MG63 (cell line): ENCODE results near the gene DACT3. TPM values are rescaled to one million over a fixed set of nuclear protein-coding genes. Genes with fewer than 3 reads are reported as not detected.
A peak's percentile ranks its signal among the peaks of the same experiment; 100 is the strongest.

ENCODE experiments used
- DNase-seq: peaks from one replicate; pipeline ENCODE4 v3.0.0-alpha.2; 2020
- H3K27me3 ChIP-seq: fragments of 250-450 bp; sonication (Bioruptor Pico); 2 replicates; pipeline ENCODE4 v1.5.1; 2020; ENCODE audit warnings: mild to moderate bottlenecking, moderate library complexity
- H3K36me3 ChIP-seq: fragments of 250-450 bp; sonication (Bioruptor Pico); 2 replicates; pipeline ENCODE4 v1.5.1; 2020; ENCODE audit warnings: mild to moderate bottlenecking, moderate library complexity
- H3K4me3 ChIP-seq: fragments of 250-450 bp; sonication (Bioruptor Pico); 2 replicates; pipeline ENCODE4 v1.5.1; 2020; ENCODE audit warnings: mild to moderate bottlenecking, moderate library complexity
- H3K9me3 ChIP-seq: fragments of 250-450 bp; sonication (Bioruptor Pico); 2 replicates; pipeline ENCODE4 v1.5.1; 2020; ENCODE audit warnings: mild to moderate bottlenecking, moderate library complexity
- total RNA-seq: library from RNA; depleted of rRNA; stranded (reverse); fragments of >200 nt; shearing (Covaris generic); gene quantifications from 2 replicates; pipeline ENCODE4 v1.2.3, GENCODE V29; 2014; ENCODE audit warnings: low replicate concordance; rRNA removed

The DACT3 gene, protein sequence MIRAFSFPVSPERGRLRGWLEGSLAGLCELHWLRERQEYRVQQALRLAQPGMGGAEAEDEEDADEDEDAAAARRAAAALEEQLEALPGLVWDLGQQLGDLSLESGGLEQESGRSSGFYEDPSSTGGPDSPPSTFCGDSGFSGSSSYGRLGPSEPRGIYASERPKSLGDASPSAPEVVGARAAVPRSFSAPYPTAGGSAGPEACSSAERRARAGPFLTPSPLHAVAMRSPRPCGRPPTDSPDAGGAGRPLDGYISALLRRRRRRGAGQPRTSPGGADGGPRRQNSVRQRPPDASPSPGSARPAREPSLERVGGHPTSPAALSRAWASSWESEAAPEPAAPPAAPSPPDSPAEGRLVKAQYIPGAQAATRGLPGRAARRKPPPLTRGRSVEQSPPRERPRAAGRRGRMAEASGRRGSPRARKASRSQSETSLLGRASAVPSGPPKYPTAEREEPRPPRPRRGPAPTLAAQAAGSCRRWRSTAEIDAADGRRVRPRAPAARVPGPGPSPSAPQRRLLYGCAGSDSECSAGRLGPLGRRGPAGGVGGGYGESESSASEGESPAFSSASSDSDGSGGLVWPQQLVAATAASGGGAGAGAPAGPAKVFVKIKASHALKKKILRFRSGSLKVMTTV
- total RNA-seq, result 1.5 and 1.7 TPM in 2 replicates

DNA sequence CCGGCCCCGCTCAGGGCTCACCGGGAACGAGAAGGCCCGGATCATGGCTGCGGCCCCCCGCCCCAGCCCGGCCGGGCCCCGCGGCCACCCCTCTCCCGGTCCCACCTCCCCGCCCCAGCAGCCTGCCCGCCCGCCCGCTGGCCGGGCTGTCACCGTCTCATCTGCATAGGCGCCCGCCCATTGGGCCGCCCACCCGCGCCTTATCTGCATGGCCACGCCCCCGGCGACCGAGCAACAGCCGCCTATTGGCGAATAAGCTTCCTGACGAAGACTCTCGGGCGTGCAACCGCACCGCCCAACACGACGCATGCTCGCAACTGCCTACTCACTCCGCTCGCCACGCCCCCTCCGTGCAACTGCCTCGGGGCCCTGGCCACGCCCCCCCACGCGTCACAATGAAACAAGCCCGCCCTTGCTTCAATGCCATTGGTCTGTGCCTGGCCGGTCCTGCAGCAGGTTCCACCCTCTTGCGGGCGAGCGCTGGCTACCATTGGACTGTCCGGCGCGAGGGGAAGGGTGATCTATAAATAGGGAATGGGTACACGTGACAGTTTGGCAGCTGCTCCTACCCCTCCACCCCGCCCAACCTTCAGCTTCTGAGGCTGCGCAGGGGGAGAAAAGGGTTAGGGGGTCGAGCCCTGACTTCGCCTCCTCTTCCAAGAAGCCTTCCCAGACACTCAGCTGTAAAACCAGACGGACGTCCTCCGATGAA, at the start of gene DACT3:
DACT3 (minus strand) TSS at position 163 of the 712 bp plus-strand sequence; CDS start at position 45, 118 bp downstream.
- Histone ChIP-seq H3K9me3 (no peaks in the 10 kb centered on the region), H3K36me3 (no peaks in the 10 kb centered on the region), H3K27me3 (peaks cover 11% of the 10 kb centered on the region; the same call in 1 of the 2 replicates), H3K4me3 (peak within 1 kb of the TSS; percentile 52)
- DNase-seq, result peak; percentile 100

GRCh38 chr19:46710687-46711086, 49.7 kb upstream of the DACT3 start:
- Histone ChIP-seq H3K27me3 (no peaks in the 10 kb centered on the region), H3K4me3 (no peak overlapping the region), H3K9me3 (no peaks in the 10 kb centered on the region), H3K36me3 (peaks cover 39% of the 10 kb centered on the region)
- no peak for DNase-seq

DNA sequence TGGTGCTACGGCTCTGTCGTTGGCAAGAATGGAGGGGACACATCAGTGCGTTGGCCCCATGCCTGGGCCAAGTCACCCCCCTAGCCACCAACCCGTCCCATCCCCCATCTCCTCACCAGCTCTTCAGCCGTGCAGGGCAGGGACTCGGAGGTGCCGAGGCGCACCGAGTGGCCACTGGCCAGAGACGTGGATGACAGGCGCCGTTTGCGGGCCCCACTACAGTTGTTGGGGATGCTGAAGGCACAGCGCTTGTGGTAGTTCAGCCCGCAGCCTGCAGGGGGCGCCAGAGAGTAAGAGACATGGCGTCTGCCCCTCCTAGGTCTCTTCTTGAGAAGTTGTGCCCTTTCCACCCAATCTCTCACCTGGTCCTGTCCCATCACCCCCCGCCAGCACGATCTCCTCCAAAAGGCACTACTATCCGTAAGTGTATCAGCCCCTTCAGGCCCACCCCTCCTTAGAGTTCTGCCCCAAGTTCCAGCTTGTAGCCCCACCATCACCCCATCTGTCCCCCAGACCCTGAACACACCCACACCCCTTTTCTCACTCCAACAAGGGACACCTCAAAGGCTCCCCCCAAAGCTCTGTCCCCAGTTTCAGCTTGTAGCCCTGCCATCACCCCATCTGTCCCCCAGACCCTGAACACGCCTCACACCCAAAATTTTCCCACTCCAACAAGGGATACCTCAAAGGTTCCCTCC, 43.5 kb upstream of the DACT3 start:
- H3K36me3 ChIP-seq, result peaks cover 70% of the 10 kb centered on the region
- no peak overlapping the region for H3K4me3 ChIP-seq
- H3K9me3 ChIP-seq, result no peaks in the 10 kb centered on the region
- no peaks in the 10 kb centered on the region for H3K27me3 ChIP-seq
- no peak for DNase-seq

DNA sequence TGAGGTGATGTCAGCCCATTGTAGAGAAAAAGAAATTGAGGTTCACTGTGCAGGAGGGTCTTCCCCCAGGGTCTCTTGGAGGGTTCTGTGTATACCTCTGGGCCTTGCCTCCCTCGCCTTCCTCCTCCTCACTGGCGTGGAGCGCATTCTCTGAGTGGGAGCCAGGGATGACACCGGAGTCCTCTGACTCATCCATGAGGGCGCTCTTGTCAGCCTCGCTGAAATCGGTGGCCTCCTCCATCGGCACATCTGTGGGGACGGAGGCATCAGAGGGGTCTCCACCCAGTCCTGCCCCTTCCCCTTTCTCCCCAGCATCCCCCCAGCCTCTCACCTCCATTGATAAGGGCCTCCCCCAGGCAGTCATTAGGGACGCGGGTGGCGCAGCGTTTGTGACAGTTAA, 39.7 kb upstream of the DACT3 start:
- Histone ChIP-seq H3K27me3 (no peaks in the 10 kb centered on the region), H3K36me3 (peaks cover 75% of the 10 kb centered on the region), H3K4me3 (no peak overlapping the region), H3K9me3 (no peaks in the 10 kb centered on the region)
- no peak for DNase-seq

DNA sequence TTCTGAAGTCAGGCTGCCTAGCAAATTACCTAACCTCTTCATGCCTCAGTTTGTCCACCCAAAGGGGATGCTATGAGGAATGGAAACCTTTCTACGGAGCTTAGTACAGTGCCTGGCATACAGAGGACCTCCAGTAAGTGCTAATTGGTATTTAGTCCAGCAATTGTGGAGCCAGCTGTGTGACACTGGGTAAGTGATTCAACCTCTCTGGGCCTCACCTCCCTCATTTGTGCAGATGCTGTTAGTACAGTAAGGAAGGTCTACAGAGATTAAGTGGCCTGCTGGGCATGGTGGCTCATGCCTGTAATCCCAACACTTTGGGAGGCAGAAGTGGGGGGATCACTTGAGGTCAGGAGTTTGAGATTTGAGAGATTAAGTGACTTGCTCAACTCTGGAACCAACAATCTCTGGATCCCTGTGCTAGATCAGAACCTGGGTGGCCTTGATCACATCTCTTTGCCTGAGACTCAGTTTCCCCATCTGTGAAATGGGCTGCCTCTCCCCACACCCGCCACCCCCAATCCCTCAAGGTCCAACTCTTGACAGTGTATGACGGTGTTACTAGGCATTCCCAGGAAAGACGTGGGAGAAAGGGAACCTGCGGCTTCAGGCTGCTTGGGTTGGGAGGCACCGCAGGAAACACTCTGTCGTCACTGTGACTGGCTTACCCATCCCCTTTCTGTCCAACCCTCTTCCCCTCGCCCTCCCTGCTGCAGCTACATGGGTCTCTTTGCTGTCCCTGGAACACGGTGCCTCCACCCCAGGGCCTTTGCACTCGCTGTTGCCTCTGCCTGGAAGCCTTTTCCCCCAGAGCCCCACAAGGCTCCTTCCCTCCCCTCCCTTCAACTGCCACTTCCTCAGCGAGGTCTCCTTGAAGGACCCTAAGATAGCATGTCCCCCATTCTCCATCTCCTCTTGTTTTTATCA, 37.7 kb upstream of the DACT3 start:
- no peaks in the 10 kb centered on the region for H3K27me3 ChIP-seq
- no peak overlapping the region for H3K4me3 ChIP-seq
- H3K9me3 ChIP-seq, result no peaks in the 10 kb centered on the region
- DNase-seq, result no peak
- peaks cover 78% of the 10 kb centered on the region for H3K36me3 ChIP-seq

GRCh38 chr19:46697204-46697960, 36.4 kb upstream of the DACT3 start:
- Histone ChIP-seq H3K4me3 (no peak overlapping the region), H3K27me3 (no peaks in the 10 kb centered on the region), H3K9me3 (no peaks in the 10 kb centered on the region), H3K36me3 (peaks cover 83% of the 10 kb centered on the region)
- no peak for DNase-seq

DNA sequence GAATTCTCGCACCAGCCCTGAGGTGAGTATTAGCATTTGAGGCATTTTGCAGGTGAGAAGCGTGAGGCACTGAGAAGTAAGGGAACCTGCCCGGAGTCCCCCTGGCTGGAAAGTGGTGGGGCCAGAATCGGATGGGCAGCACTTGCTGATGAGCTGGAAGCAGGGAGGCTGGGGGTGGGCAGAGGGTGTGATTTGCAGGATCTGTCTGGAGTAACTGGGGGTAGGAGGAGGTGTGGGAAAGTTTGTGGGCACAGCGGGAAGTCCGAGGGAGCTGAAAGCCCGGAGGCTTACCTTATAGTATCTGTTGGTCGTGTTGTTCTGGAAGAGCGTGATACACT, 35.9 kb upstream of the DACT3 start:
- peaks cover 83% of the 10 kb centered on the region for H3K36me3 ChIP-seq
- no peaks in the 10 kb centered on the region for H3K27me3 ChIP-seq
- H3K4me3 ChIP-seq, result no peak overlapping the region
- peaks cover 2% of the 10 kb centered on the region; the same call in 1 of the 2 replicates for H3K9me3 ChIP-seq
- DNase-seq, result no peak

DNA sequence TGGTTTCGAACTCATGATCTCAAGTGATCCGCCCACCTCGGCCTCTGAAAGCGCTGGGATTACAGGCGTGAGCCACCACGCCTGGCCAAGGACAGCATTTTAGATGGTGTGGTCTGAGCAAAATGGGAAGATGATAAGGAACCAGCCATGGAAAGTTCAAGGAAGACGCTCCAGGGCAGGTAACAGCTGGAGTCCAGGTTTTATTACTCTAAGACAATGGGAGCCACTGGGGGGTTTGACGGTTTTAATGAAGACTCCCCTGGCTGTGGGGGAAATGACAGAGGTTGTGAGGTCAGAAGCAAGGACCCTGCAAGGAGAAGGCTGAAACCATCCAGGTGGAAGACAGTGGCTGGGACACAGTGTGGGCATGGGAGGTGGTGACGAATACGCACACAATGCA, 35.1 kb upstream of the DACT3 start:
- H3K36me3 ChIP-seq, result peaks cover 84% of the 10 kb centered on the region
- H3K4me3 ChIP-seq, result no peak overlapping the region
- DNase-seq, result no peak
- H3K9me3 ChIP-seq, result peaks cover 4% of the 10 kb centered on the region; the same call in 1 of the 2 replicates
- H3K27me3 ChIP-seq, result no peaks in the 10 kb centered on the region

GRCh38 chr19:46693760-46694159, 32.8 kb upstream of the DACT3 start:
- H3K36me3 ChIP-seq, result peaks cover 84% of the 10 kb centered on the region
- no peaks in the 10 kb centered on the region for H3K27me3 ChIP-seq
- H3K9me3 ChIP-seq, result peaks cover 4% of the 10 kb centered on the region; the same call in 1 of the 2 replicates
- no peak overlapping the region for H3K4me3 ChIP-seq
- no peak for DNase-seq

GRCh38 chr19:46692918-46693722, 32.1 kb upstream of the DACT3 start:
- peaks cover 4% of the 10 kb centered on the region; the same call in 1 of the 2 replicates for H3K9me3 ChIP-seq
- DNase-seq, result no peak
- H3K4me3 ChIP-seq, result no peak overlapping the region
- no peaks in the 10 kb centered on the region for H3K27me3 ChIP-seq
- peaks cover 81% of the 10 kb centered on the region for H3K36me3 ChIP-seq

DNA sequence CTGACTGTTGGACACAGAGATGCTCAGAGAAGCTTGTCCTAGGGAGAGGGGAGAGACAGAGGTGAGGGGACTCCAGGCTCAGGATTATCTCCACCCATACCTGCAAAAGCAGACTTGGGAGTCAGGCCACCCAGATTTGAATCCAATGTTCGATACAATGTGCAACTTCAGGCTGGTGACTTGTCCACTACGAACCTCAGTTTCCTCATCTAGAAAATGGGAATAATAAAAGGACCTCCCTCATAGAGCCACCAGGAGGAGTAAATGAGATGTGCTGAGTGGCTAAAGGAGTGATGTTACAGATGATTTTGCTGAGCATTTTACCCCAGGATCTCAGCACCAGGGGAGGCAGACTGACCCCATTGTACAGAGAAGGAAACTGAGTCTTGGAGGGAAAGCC, 31.0 kb upstream of the DACT3 start:
- Histone ChIP-seq H3K27me3 (no peaks in the 10 kb centered on the region), H3K36me3 (peaks cover 83% of the 10 kb centered on the region), H3K4me3 (no peak overlapping the region), H3K9me3 (peaks cover 4% of the 10 kb centered on the region; the same call in 1 of the 2 replicates)
- DNase-seq, result no peak

GRCh38 chr19:46691104-46691503, 30.1 kb upstream of the DACT3 start:
- no peak for DNase-seq

GRCh38 chr19:46689358-46689757, 28.4 kb upstream of the DACT3 start:
- no peak overlapping the region for H3K4me3 ChIP-seq
- H3K36me3 ChIP-seq, result peaks cover 73% of the 10 kb centered on the region
- H3K27me3 ChIP-seq, result no peaks in the 10 kb centered on the region
- DNase-seq, result no peak
- H3K9me3 ChIP-seq, result peaks cover 4% of the 10 kb centered on the region; the same call in 1 of the 2 replicates

More at GRCh38 chr19:46691104-46691503, 30.1 kb upstream of the DACT3 start:
- Histone ChIP-seq H3K36me3 (peaks cover 75% of the 10 kb centered on the region), H3K27me3 (no peaks in the 10 kb centered on the region), H3K9me3 (peaks cover 4% of the 10 kb centered on the region; the same call in 1 of the 2 replicates), H3K4me3 (no peak overlapping the region)

DNA sequence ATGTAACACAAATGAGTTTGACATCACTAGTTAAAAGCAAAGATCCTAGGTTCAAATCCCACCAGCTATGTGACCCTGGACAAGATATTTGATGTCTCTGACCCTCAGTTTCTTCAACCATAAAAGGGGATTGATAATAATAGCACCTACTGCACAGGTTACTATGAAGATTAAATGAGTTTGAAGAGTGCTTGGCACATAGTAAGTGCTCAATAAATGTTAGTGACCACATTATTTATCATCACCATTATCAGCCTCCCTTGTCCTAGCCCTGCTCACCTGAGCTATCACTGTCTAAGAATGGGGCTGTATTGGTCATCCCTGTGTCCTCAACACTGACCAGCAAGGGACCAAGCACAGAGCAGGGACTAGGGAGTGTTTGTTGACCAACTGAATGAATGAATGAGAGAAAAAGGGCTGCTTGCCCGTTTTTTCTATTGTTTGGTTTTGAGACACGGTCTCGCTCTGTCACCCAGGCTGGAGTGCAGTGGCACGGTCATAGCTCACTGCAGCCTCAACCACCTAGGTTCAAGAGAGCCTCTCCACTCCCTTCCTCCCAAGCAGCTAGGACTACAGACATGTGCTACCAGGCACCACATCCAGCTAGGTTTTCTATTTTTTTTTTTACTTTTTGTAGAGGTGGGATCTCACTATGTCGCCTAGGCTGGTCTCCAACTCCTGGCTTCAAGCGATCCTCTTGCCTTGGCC, 26.6 kb upstream of the DACT3 start:
- Histone ChIP-seq H3K36me3 (peaks cover 61% of the 10 kb centered on the region), H3K27me3 (no peaks in the 10 kb centered on the region), H3K4me3 (no peak overlapping the region), H3K9me3 (peaks cover 4% of the 10 kb centered on the region; the same call in 1 of the 2 replicates)
- no peak for DNase-seq
